ENCODE results near the gene MICALL2. TPM values are rescaled to one million over a fixed set of nuclear protein-coding genes. Genes with fewer than 3 reads are reported as not detected.

MICALL2 gene
- total and polyA plus RNA-seq, 4 donors, result 2.9 to 16.3 (median 7.6) TPM

DNA sequence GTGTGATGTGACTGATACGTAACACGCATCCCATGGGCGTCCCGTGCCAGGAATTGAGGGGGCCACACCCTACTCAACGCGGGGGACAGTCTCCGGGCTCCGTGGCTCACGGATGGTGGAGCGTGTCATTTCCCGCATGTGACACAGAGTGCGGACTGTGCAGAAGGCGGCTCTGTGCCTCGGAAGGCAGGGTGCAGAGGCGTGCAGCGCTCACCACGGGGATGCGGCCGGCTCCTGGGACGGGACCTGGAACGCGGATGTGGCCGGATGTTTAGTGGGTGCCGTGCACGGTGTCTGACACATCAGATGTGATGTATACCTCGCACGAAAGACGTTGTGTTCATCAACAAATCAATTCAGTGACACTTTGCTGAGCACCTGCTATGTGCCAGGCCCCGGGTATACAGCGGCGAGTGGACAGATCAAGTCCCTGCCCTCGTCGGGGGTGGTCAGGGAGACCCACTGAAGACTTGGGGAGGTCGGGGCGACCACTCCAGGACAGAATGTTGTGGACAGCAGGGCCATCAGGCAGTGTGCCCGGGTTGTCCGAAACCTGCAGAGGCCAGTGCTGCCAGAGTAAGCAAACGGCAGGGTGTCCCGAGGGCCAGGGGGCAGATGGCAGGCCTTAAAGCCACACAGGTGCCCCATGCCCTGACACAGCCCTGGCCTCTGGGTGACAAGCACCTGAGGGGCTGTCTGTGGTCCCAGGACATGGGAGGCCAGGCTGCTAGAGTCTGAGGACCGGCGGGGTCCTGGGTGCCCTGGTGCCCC is 38.1 kb downstream of the MICALL2 start:
- Histone ChIP-seq H3K9ac (ENCODE audit: low read depth in 1 of 2, low read length in 2 of 2) (no peak overlapping the region), H3K4me1 (ENCODE audit: control insufficient read depth in 4 of 4, insufficient read depth in 4 of 4, low read length in 3 of 4) (no peaks in the 10 kb centered on the region), H3K9me3 (ENCODE audit: control insufficient read depth in 4 of 4, low read length in 3 of 4) (no peaks in the 10 kb centered on the region), H3K4me3 (ENCODE audit: low read depth in 1 of 3, low read length in 3 of 3) (no peak overlapping the region), H3K36me3 (ENCODE audit: control insufficient read depth in 4 of 4, insufficient read depth in 3 of 4, low read depth in 1 of 4, low read length in 3 of 4) (no peaks in the 10 kb centered on the region), H3K27ac (ENCODE audit: low read depth in 1 of 2, low read length in 2 of 2) (no peak overlapping the region), H3K27me3 (ENCODE audit: control insufficient read depth in 4 of 4, insufficient read depth in 4 of 4, low read length in 3 of 4) (no peaks in the 10 kb centered on the region)
- TF ChIP-seq SP1 (IDR thresholded peaks at IDR 0.05), result no peak
- no peak for TF ChIP-seq RAD21 (IDR thresholded peaks at IDR 0.05)
- TF ChIP-seq JUND (IDR thresholded peaks at IDR 0.05), result no peak
- TF ChIP-seq HNF4G (IDR thresholded peaks at IDR 0.05), result no peak
- DNase-seq (ENCODE audit: low spot score), result no peak
- 80% methylated on average over 41 of the region's 41 CpGs for WGBS

DNA sequence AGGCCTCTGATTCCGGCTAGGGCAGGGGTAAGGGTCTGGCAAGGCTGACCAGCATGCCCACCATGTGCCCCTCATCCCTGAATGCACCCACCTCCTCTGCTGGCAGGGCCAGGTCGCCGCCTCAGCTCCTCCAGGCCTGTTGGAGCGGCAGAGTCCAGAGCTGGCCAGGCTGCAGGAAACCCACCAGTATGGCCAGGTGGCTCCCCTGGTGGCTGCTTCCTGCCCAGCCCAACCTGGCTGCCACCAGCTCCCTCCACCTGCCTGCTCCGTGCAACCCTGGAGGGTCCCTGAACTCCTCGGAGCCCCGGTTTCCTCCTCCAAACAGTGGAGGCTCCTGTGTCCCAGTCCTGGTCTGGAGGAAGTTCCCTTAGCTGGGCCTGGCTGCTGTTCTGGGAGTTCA is 39.6 kb downstream of the MICALL2 start:
- Histone ChIP-seq H3K27ac (ENCODE audit: low read depth in 1 of 2, low read length in 2 of 2) (no peak overlapping the region), H3K4me3 (ENCODE audit: low read depth in 1 of 3, low read length in 3 of 3) (no peak overlapping the region), H3K9me3 (ENCODE audit: control insufficient read depth in 4 of 4, low read length in 3 of 4) (no peaks in the 10 kb centered on the region), H3K9ac (ENCODE audit: low read depth in 1 of 2, low read length in 2 of 2) (no peak overlapping the region), H3K4me1 (ENCODE audit: control insufficient read depth in 4 of 4, insufficient read depth in 4 of 4, low read length in 3 of 4) (no peaks in the 10 kb centered on the region), H3K27me3 (ENCODE audit: control insufficient read depth in 4 of 4, insufficient read depth in 4 of 4, low read length in 3 of 4) (no peaks in the 10 kb centered on the region), H3K36me3 (ENCODE audit: control insufficient read depth in 4 of 4, insufficient read depth in 3 of 4, low read depth in 1 of 4, low read length in 3 of 4) (no peaks in the 10 kb centered on the region)
- DNase-seq (ENCODE audit: low spot score), result no peak
- 75% methylated on average over 7 of the region's 7 CpGs for WGBS
- TF ChIP-seq TAF1 (conservative IDR thresholded peaks at IDR 0.05) (no peak), RXRA (IDR thresholded peaks at IDR 0.05) (no peak), FOXA2 (IDR thresholded peaks at IDR 0.05) (no peak), YY1 (IDR thresholded peaks at IDR 0.05) (no peak), FOXA1 (IDR thresholded peaks at IDR 0.05) (no peak), JUND (IDR thresholded peaks at IDR 0.05) (no peak), NR2F2 (IDR thresholded peaks at IDR 0.05) (no peak), GABPA (IDR thresholded peaks at IDR 0.05 in 1 of 2, conservative IDR thresholded peaks at IDR 0.05 in 1 of 2) (no peak), SP1 (IDR thresholded peaks at IDR 0.05) (no peak), HNF4A (conservative IDR thresholded peaks at IDR 0.05) (no peak), EGR1 (IDR thresholded peaks at IDR 0.05; ENCODE audit: low read depth in 2 of 2) (no peak), HNF4G (IDR thresholded peaks at IDR 0.05) (no peak), RAD21 (IDR thresholded peaks at IDR 0.05) (no peak)
- TF ChIP-seq, protein P1, sequence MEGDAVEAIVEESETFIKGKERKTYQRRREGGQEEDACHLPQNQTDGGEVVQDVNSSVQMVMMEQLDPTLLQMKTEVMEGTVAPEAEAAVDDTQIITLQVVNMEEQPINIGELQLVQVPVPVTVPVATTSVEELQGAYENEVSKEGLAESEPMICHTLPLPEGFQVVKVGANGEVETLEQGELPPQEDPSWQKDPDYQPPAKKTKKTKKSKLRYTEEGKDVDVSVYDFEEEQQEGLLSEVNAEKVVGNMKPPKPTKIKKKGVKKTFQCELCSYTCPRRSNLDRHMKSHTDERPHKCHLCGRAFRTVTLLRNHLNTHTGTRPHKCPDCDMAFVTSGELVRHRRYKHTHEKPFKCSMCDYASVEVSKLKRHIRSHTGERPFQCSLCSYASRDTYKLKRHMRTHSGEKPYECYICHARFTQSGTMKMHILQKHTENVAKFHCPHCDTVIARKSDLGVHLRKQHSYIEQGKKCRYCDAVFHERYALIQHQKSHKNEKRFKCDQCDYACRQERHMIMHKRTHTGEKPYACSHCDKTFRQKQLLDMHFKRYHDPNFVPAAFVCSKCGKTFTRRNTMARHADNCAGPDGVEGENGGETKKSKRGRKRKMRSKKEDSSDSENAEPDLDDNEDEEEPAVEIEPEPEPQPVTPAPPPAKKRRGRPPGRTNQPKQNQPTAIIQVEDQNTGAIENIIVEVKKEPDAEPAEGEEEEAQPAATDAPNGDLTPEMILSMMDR (IDR thresholded peaks at IDR 0.05; ENCODE audit: low read depth, low read length, missing input control), result no peak
- TF ChIP-seq, protein P2, sequence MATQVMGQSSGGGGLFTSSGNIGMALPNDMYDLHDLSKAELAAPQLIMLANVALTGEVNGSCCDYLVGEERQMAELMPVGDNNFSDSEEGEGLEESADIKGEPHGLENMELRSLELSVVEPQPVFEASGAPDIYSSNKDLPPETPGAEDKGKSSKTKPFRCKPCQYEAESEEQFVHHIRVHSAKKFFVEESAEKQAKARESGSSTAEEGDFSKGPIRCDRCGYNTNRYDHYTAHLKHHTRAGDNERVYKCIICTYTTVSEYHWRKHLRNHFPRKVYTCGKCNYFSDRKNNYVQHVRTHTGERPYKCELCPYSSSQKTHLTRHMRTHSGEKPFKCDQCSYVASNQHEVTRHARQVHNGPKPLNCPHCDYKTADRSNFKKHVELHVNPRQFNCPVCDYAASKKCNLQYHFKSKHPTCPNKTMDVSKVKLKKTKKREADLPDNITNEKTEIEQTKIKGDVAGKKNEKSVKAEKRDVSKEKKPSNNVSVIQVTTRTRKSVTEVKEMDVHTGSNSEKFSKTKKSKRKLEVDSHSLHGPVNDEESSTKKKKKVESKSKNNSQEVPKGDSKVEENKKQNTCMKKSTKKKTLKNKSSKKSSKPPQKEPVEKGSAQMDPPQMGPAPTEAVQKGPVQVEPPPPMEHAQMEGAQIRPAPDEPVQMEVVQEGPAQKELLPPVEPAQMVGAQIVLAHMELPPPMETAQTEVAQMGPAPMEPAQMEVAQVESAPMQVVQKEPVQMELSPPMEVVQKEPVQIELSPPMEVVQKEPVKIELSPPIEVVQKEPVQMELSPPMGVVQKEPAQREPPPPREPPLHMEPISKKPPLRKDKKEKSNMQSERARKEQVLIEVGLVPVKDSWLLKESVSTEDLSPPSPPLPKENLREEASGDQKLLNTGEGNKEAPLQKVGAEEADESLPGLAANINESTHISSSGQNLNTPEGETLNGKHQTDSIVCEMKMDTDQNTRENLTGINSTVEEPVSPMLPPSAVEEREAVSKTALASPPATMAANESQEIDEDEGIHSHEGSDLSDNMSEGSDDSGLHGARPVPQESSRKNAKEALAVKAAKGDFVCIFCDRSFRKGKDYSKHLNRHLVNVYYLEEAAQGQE (IDR thresholded peaks at IDR 0.05), result no peak
- TF ChIP-seq, protein P3, sequence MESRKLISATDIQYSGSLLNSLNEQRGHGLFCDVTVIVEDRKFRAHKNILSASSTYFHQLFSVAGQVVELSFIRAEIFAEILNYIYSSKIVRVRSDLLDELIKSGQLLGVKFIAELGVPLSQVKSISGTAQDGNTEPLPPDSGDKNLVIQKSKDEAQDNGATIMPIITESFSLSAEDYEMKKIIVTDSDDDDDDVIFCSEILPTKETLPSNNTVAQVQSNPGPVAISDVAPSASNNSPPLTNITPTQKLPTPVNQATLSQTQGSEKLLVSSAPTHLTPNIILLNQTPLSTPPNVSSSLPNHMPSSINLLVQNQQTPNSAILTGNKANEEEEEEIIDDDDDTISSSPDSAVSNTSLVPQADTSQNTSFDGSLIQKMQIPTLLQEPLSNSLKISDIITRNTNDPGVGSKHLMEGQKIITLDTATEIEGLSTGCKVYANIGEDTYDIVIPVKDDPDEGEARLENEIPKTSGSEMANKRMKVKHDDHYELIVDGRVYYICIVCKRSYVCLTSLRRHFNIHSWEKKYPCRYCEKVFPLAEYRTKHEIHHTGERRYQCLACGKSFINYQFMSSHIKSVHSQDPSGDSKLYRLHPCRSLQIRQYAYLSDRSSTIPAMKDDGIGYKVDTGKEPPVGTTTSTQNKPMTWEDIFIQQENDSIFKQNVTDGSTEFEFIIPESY (IDR thresholded peaks at IDR 0.05), result no peak
- TF ChIP-seq, protein P4, sequence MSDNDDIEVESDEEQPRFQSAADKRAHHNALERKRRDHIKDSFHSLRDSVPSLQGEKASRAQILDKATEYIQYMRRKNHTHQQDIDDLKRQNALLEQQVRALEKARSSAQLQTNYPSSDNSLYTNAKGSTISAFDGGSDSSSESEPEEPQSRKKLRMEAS (IDR thresholded peaks at IDR 0.05), result no peak

Data from liver (tissue), 9 donors.